ENCODE measurements around the gene ZBTB39.
"Not testable (repeated sequence)": the region's sequence is repeated elsewhere in the genome, so short reads cannot be mapped to it uniquely, and the experiment has no call there.

The ZBTB39 gene

GRCh38 chr12:57029457-57029856, 23.1 kb upstream of the ZBTB39 start:
- no peak for DNase-seq

GRCh38 chr12:57027805-57028153, 21.4 kb upstream of the ZBTB39 start:
- DNase-seq: no peak

GRCh38 chr12:57027011-57027804, 20.9 kb upstream of the ZBTB39 start:
- no peak for DNase-seq

- no peak for DNase-seq
Measured at GRCh38 chr12:57025196-57025595, 18.9 kb upstream of the ZBTB39 start.

- DNase-seq: not testable (repeated sequence)
Measured at GRCh38 chr12:57022324-57022723, 16.0 kb upstream of the ZBTB39 start.

GRCh38 chr12:57019983-57020719, 13.8 kb upstream of the ZBTB39 start:
- DNase-seq: no peak

GRCh38 chr12:57018906-57019305, 12.6 kb upstream of the ZBTB39 start:
- no peak for DNase-seq

- DNase-seq: not testable (repeated sequence)
Measured at GRCh38 chr12:57018353-57018752, 12.0 kb upstream of the ZBTB39 start.

GRCh38 chr12:57016348-57016747, 10.0 kb upstream of the ZBTB39 start, which contains the start of gene TAC3:
TAC3 (minus strand) TSS chr12:57016529; CDS start chr12:57015797, 732 bp downstream.
- no peak for DNase-seq

- no peak for DNase-seq
Measured at GRCh38 chr12:57012600-57013465, 6.5 kb upstream of the ZBTB39 start.

- DNase-seq: no peak
Measured at GRCh38 chr12:57011438-57012424, 5.4 kb upstream of the ZBTB39 start.

GRCh38 chr12:57010627-57011247, 4.4 kb upstream of the ZBTB39 start:
- no peak for DNase-seq

GRCh38 chr12:57009949-57010626, 3.7 kb upstream of the ZBTB39 start:
- DNase-seq: no peak

- DNase-seq: no peak
Measured at GRCh38 chr12:57008178-57008577, 1.8 kb upstream of the ZBTB39 start.

GRCh38 chr12:57006809-57007475, 596 bp upstream of the ZBTB39 start:
- DNase-seq: no peak

- DNase-seq: no peak
Measured at GRCh38 chr12:57004651-57005050, 1.7 kb downstream of the ZBTB39 start.

GRCh38 chr12:57003395-57003794, 3.0 kb downstream of the ZBTB39 start:
- no peak for DNase-seq

GRCh38 chr12:57001448-57001906, 4.9 kb downstream of the ZBTB39 start:
- DNase-seq: peak; percentile 94

GRCh38 chr12:57000393-57000792, 6.0 kb downstream of the ZBTB39 start:
- DNase-seq: peak; percentile 50

GRCh38 chr12:56999456-56999855, 6.9 kb downstream of the ZBTB39 start:
- peak; percentile 41 for DNase-seq
